Right lobe of liver (tissue), 6 donors: ENCODE data around the gene IL27RA. TPM values are rescaled to one million over a fixed set of nuclear protein-coding genes. Genes with fewer than 3 reads are reported as not detected.
"Not testable (repeated sequence)": the region's sequence is repeated elsewhere in the genome, so short reads cannot be mapped to it uniquely, and the experiment has no call there.

Experiments used
- ATAC-seq, 4 donors: fragments of 200-7000 bp; cut with Tn5 transposase; one replicate each; pipeline ENCODE4 v1.9.1; 2020; ENCODE audit warnings: mild to moderate bottlenecking in 4 of 4, moderate library complexity in 4 of 4
- DNase-seq, 3 donors: peaks; one replicate each; pipeline ENCODE4 v3.0.0-alpha.2; 2020
- H3K27ac ChIP-seq, 3 donors: fragments of 200-600 bp; one replicate each; pipeline ENCODE4 v1.8.0; 2022
- H3K27me3 ChIP-seq, 2 donors: fragments of 200-600 bp; one replicate each; pipeline ENCODE4 v1.8.0; 2022
- H3K36me3 ChIP-seq, 4 donors: fragments of 200-600 bp; sonication (generic) in 1 of 4; one replicate each; pipeline versions ENCODE4 v1.5.1 to v1.8.0; 2017 to 2022; ENCODE audit warnings: control low read depth in 1 of 4
- H3K4me1 ChIP-seq, 4 donors: fragments of 200-600 bp; sonication (generic) in 1 of 4; one replicate each; pipeline versions ENCODE4 v1.5.1 to v1.8.0; 2017 to 2022; ENCODE audit warnings: control low read depth in 1 of 4
- H3K4me3 ChIP-seq, 3 donors: fragments of 200-600 bp; one replicate each; pipeline ENCODE4 v1.8.0; 2022
- H3K9me3 ChIP-seq, 4 donors: fragments of 200-600 bp; sonication (generic) in 1 of 4; one replicate each; pipeline versions ENCODE4 v1.5.1 to v1.8.0; 2017 to 2022; ENCODE audit warnings: control low read depth in 1 of 4
- POLR2A ChIP-seq: fragments of 450-650 bp; IDR thresholded peaks from one replicate; pipeline ENCODE4 v1.6.1; 2017; ENCODE audit warnings: antibody characterized with exemption, mild to moderate bottlenecking
- WGBS: methylation state at CpG from one replicate; pipeline ENCODE4 v1.1.6; 2018; ENCODE audit warnings: low coverage, low lambda C conversion rate; ENCODE audit not compliant: insufficient coverage; ENCODE audit errors: missing lambda C conversion rate; 5-methylcytosine and 5-hydroxymethylcytosine counted together
- intact Hi-C, 2 donors: fragments of 100-400 bp; cut with DNase I; formaldehyde crosslinking; loops; one replicate each; pipeline versions ENCODE4 v1.11.2 to v1.14.1; 2022
- total RNA-seq, 6 experiments: library from RNA; depleted of rRNA in 2 of 6; stranded (reverse); fragments of >200 nt in 2 of 6; fragmentation: NEBNext Ultra II Directional in 3 of 6; extraction: Animal tissue kit (Norgen Biotek cat#: 25700) in 3 of 6; gene quantifications; one replicate each; pipeline versions ENCODE4 v1.1.0 to v1.2.4, GENCODE V29; 2016 to 2023
- TF ChIP-seq, protein P1 (sequence below), 4 donors: fragments of 200-600 bp in 3 of 4; fragments of 450-650 bp in 1 of 4; IDR thresholded peaks; one replicate each; pipeline versions ENCODE4 v1.5.1 to v1.8.0; 2016 to 2022; ENCODE audit warnings: antibody characterized with exemption in 4 of 4, mild to moderate bottlenecking in 2 of 4
- donor health status: DM: no; HTN: yes; CAD: no.
- donor health status: DM: no; HTN: no; CAD: no.
- donor health status: DM: no; HTN: no; CAD: no.
- donor health status: DM: no; HTN: yes; CAD: no.
- donor health status: DM: no; HTN: yes; CAD: no.

Gene IL27RA
- total RNA-seq, 6 experiments from 2014 or later: 1.1 to 3.0 (median 1.5) TPM

- Histone ChIP-seq H3K9me3 (no peaks in the 10 kb centered on the region), H3K4me3 (no peak overlapping the region), H3K4me1 (peaks cover 0 to 15% (median 0%) of the 10 kb centered on the region in 4 donors), H3K27me3 (no peaks in the 10 kb centered on the region), H3K27ac (no peak overlapping the region), H3K36me3 (no peaks in the 10 kb centered on the region)
- intact Hi-C loops: no loop called here
- DNase-seq: no peak
- 68% methylated on average over 4 of the region's 6 CpGs for WGBS
- ATAC-seq: no peak
- TF ChIP-seq, protein P1, sequence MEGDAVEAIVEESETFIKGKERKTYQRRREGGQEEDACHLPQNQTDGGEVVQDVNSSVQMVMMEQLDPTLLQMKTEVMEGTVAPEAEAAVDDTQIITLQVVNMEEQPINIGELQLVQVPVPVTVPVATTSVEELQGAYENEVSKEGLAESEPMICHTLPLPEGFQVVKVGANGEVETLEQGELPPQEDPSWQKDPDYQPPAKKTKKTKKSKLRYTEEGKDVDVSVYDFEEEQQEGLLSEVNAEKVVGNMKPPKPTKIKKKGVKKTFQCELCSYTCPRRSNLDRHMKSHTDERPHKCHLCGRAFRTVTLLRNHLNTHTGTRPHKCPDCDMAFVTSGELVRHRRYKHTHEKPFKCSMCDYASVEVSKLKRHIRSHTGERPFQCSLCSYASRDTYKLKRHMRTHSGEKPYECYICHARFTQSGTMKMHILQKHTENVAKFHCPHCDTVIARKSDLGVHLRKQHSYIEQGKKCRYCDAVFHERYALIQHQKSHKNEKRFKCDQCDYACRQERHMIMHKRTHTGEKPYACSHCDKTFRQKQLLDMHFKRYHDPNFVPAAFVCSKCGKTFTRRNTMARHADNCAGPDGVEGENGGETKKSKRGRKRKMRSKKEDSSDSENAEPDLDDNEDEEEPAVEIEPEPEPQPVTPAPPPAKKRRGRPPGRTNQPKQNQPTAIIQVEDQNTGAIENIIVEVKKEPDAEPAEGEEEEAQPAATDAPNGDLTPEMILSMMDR (IDR thresholded peaks at IDR 0.05): no peak
- TF ChIP-seq POLR2A: no peak
Measured at GRCh38 chr19:14019100-14019499, 12.5 kb upstream of the IL27RA start.

DNA sequence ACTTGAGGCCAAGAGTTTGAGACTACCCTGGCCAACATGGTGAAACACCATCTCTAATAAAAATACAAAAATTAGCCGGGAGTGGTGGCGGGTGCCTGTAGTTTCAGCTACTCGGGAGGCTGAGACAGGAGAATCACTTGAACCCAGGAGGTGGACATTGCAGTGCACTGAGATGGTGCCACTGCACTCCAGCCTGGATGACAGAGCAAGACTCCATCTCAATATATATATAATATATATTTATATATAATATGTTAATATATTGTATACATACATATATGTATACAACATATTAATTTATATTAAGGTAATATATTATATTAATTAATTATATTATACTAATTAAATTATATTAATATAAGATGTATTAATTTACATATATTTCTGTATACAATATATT lies 11.8 kb upstream of the IL27RA start:
- not testable (repeated sequence) for H3K36me3 ChIP-seq, DNase-seq

DNA sequence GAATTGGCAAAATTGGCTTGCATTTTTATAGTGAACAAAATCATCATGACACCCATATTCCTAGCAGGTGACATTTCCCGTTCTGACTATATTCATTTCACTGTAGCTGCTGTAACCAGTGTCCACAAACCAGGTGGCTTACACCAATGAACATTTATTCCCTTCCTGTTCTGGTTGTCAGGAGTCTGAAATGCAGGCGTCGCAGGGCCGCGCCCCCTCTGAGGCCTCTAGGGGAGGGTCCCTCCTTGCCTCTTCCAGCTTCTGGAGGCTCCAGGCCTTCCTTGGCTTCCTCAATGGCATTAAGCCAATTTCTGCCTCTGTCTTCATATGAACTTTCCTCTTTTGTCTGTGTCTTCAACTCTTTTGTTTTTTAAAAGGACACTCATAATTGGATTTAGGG lies 10.1 kb upstream of the IL27RA start:
- Histone ChIP-seq H3K27ac (no peak overlapping the region), H3K9me3 (no peaks in the 10 kb centered on the region), H3K27me3 (no peaks in the 10 kb centered on the region), H3K36me3 (no peaks in the 10 kb centered on the region), H3K4me1 (peaks cover 0 to 5% (median 0%) of the 10 kb centered on the region in 4 donors), H3K4me3 (no peak overlapping the region)
- DNase-seq (no peak), ATAC-seq (no peak)
- TF ChIP-seq, protein P1 (IDR thresholded peaks at IDR 0.05): no peak
- TF ChIP-seq POLR2A: no peak
- 44% methylated on average over 5 of the region's 5 CpGs for WGBS
- intact Hi-C loops: no loop called here

More for the DNA sequence above, 11.8 kb upstream of the IL27RA start:
- H3K27me3 ChIP-seq, ATAC-seq, H3K4me3 ChIP-seq, H3K9me3 ChIP-seq, intact Hi-C loops, H3K27ac ChIP-seq: not testable (repeated sequence)
- peaks cover 0 to 15% (median 0%) of the 10 kb centered on the region in 4 donors for H3K4me1 ChIP-seq
- 90% methylated on average over 3 of the region's 3 CpGs for WGBS

- TF ChIP-seq, protein P1 (IDR thresholded peaks at IDR 0.05): no peak
- no peak for TF ChIP-seq POLR2A
- 97% methylated on average over 4 of the region's 4 CpGs for WGBS
- Histone ChIP-seq H3K27ac (no peak overlapping the region), H3K27me3 (no peaks in the 10 kb centered on the region), H3K4me3 (no peak overlapping the region), H3K36me3 (no peaks in the 10 kb centered on the region), H3K9me3 (no peaks in the 10 kb centered on the region), H3K4me1 (peaks cover 0 to 5% (median 0%) of the 10 kb centered on the region in 4 donors)
- ATAC-seq (no peak), DNase-seq (no peak)
- intact Hi-C loops: no loop called here
Measured at GRCh38 chr19:14022469-14022868, 9.1 kb upstream of the IL27RA start.

DNA sequence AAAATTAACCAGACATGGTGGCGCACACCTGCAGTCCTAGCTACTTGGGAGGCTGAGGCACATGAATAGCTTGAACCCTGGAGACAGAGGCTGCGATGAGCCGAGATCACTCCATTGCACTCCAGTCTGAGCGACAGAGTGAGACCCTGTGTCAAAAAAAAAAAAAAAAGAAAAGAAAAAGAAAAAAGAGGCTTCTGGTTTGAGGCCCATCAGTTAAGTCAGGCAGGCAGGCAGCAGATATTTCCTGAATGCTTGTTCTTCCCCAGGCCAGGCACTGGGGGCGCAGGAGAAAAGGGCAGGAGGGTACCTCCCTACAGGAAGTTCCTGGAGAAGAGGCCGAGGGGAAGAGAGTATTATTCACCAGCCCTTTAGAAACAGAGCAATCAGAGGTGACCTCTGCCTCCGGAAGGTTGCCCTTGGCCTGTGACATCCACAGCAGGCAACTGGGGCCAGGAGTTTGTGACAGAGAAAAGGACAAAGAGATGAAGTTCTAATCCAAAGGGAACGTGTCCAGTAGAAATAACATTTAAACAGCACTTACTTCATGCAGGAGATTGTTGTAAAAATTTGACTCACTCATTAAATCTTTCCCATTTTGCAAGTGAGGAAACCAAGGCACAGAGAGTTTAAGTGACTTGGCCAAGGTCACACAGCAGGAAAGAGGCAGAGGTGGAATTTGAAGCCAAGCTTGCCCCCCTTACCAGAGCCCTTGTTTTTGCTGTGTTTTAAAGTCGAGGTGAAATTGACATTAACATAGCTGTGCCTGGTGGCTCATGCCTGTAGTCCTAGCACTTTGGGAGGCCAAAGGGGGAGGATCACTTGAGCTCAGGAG lies 7.9 kb upstream of the IL27RA start:
- peak overlapping the region in 1 of 3 donors; percentile 33 for H3K27ac ChIP-seq
- peak; percentile 86 to 99 (median 94) for ATAC-seq
- DNase-seq: peak; percentile 56 to 72 (median 64)

GRCh38 chr19:14026652-14027192 lies 4.8 kb upstream of the IL27RA start:
- 84% methylated on average over 4 of the region's 5 CpGs for WGBS
- H3K4me3 ChIP-seq, H3K27me3 ChIP-seq, H3K4me1 ChIP-seq, H3K27ac ChIP-seq, intact Hi-C loops, ATAC-seq, H3K36me3 ChIP-seq, DNase-seq, H3K9me3 ChIP-seq: not testable (repeated sequence)

More for the DNA sequence above, 7.9 kb upstream of the IL27RA start:
- Histone ChIP-seq H3K4me1 (peaks cover 0 to 5% (median 0%) of the 10 kb centered on the region in 4 donors), H3K4me3 (no peak overlapping the region), H3K9me3 (no peaks in the 10 kb centered on the region), H3K36me3 (no peaks in the 10 kb centered on the region), H3K27me3 (no peaks in the 10 kb centered on the region)
- TF ChIP-seq, protein P1 (IDR thresholded peaks at IDR 0.05): peak; percentile 39 to 51 (median 44)
- TF ChIP-seq POLR2A: no peak
- intact Hi-C loops: no loop called here
- WGBS: 42% methylated on average over 9 of the region's 9 CpGs
